CD4-positive, alpha-beta memory T cell (primary cell): ENCODE measurements around the gene RNF213. TPM values are rescaled to one million over a fixed set of nuclear protein-coding genes. Genes with fewer than 3 reads are reported as not detected.
A peak's percentile ranks its signal among the peaks of the same experiment; 100 is the strongest.

Source experiments
- CTCF ChIA-PET: fragments of 350-600 bp; sonication (Branson Sonifier 250); formaldehyde crosslinking; loops from one replicate; lab custom pipeline; 2021; ENCODE audit warnings: inconsistent platforms; ENCODE audit not compliant: partially characterized antibody; lab: Charles Lee
- POLR2A ChIA-PET: fragments of 350-600 bp; sonication (Branson Sonifier 250); formaldehyde crosslinking; loops from one replicate; lab custom pipeline; 2021; ENCODE audit not compliant: partially characterized antibody; lab: Charles Lee
- DNase-seq, 5 donors: peaks; one replicate each; pipeline versions ENCODE4 v3.0.0 to v3.0.0-alpha.2; 2020 to 2022; ENCODE audit warnings: mixed read lengths in 1 of 5
- H3K27ac ChIP-seq: one replicate; pipeline ENCODE4 v1.7.0; 2013; ENCODE audit warnings: low read depth, low read length
- H3K27me3 ChIP-seq: 2 replicates; pipeline ENCODE4 v1.7.0; 2013; ENCODE audit warnings: mild to moderate bottlenecking, low read length, moderate library complexity; ENCODE audit not compliant: insufficient read depth
- H3K36me3 ChIP-seq: 2 replicates; pipeline ENCODE4 v1.7.0; 2013; ENCODE audit warnings: mild to moderate bottlenecking, low read length, moderate library complexity; ENCODE audit not compliant: insufficient read depth
- H3K4me1 ChIP-seq: 2 replicates; pipeline ENCODE4 v1.7.0; 2013; ENCODE audit warnings: mild to moderate bottlenecking, low read length, moderate library complexity; ENCODE audit not compliant: insufficient read depth
- H3K4me3 ChIP-seq, 2 donors: one replicate each; pipeline ENCODE4 v1.7.0; 2013; ENCODE audit warnings: low read length in 2 of 2, mild to moderate bottlenecking in 1 of 2
- H3K9me3 ChIP-seq, 2 donors: one replicate each; pipeline ENCODE4 v1.7.0; 2013; ENCODE audit warnings: low read length in 2 of 2, control low read depth in 1 of 2; ENCODE audit not compliant: control insufficient read depth in 1 of 2
- H3K27ac Mint-ChIP-seq, 7 donors: one replicate each; pipeline ENCODE4 v1.8.0; 2020 to 2021; ENCODE audit warnings: mixed read lengths in 7 of 7, mild to moderate bottlenecking in 6 of 7, inconsistent platforms in 3 of 7, moderate library complexity in 3 of 7
- H3K27me3 Mint-ChIP-seq, 2 donors: one replicate each; pipeline ENCODE4 v1.8.0; 2020 to 2021; ENCODE audit warnings: mixed read lengths in 2 of 2
- H3K36me3 Mint-ChIP-seq, 2 donors: one replicate each; pipeline ENCODE4 v1.8.0; 2020 to 2021; ENCODE audit warnings: mixed read lengths in 2 of 2, inconsistent platforms in 1 of 2, mild to moderate bottlenecking in 1 of 2
- H3K4me1 Mint-ChIP-seq, 4 donors: one replicate each; pipeline ENCODE4 v1.8.0; 2020 to 2021; ENCODE audit warnings: mixed read lengths in 4 of 4, mild to moderate bottlenecking in 1 of 4
- H3K4me3 Mint-ChIP-seq, 8 donors: one replicate each; pipeline ENCODE4 v1.8.0; 2020 to 2021; ENCODE audit warnings: mixed read lengths in 8 of 8, mild to moderate bottlenecking in 7 of 8, moderate library complexity in 6 of 8, inconsistent platforms in 3 of 8
- H3K9me3 Mint-ChIP-seq, 8 donors: one replicate each; pipeline ENCODE4 v1.8.0; 2020 to 2021; ENCODE audit warnings: mixed read lengths in 8 of 8, mild to moderate bottlenecking in 5 of 8, inconsistent platforms in 3 of 8, moderate library complexity in 1 of 8
- intact Hi-C: fragments of 100-400 bp; cut with micrococcal nuclease; formaldehyde crosslinking; loops from one replicate; pipeline ENCODE4 v1.15.1; 2023
- polyA plus RNA-seq, 2 donors: library from polyadenylated mRNA; unstranded; fragments of 300-500 nt; fragmentation: Illumina TruSeq; gene quantifications; one replicate each; pipeline ENCODE4 v1.2.3, GENCODE V29; 2021
- total RNA-seq, 2 experiments: library from RNA; stranded (reverse); gene quantifications; one replicate each; pipeline ENCODE4 v1.2.3, GENCODE V29; 2021

RNF213 gene
- total and polyA plus RNA-seq, 4 experiments from 2014 or later, result 11.2 to 399 (median 217) TPM

GRCh38 chr17:80315517-80316182 is 55.0 kb downstream of the RNF213 start:
- intact Hi-C loops, result no loop called here
- H3K4me3 ChIP-seq, result no peak overlapping the region
- peaks cover 0 to 4% (median 0%) of the 10 kb centered on the region in 8 donors for H3K9me3 Mint-ChIP-seq
- POLR2A ChIA-PET, result no interaction called here
- no peak overlapping the region for H3K27ac ChIP-seq
- CTCF ChIA-PET, result no interaction called here
- H3K4me1 ChIP-seq, result no peaks in the 10 kb centered on the region
- H3K36me3 Mint-ChIP-seq, result peaks cover 54 to 60% of the 10 kb centered on the region in 2 donors
- H3K36me3 ChIP-seq, result peaks cover 79% of the 10 kb centered on the region
- H3K27me3 Mint-ChIP-seq, result no peaks in the 10 kb centered on the region
- no peak overlapping the region for H3K4me3 Mint-ChIP-seq
- no peak for DNase-seq
- H3K27me3 ChIP-seq, result no peaks in the 10 kb centered on the region
- H3K9me3 ChIP-seq, result no peaks in the 10 kb centered on the region
- no peak overlapping the region for H3K27ac Mint-ChIP-seq
- H3K4me1 Mint-ChIP-seq, result peaks cover 0 to 7% (median 2%) of the 10 kb centered on the region in 4 donors

DNA sequence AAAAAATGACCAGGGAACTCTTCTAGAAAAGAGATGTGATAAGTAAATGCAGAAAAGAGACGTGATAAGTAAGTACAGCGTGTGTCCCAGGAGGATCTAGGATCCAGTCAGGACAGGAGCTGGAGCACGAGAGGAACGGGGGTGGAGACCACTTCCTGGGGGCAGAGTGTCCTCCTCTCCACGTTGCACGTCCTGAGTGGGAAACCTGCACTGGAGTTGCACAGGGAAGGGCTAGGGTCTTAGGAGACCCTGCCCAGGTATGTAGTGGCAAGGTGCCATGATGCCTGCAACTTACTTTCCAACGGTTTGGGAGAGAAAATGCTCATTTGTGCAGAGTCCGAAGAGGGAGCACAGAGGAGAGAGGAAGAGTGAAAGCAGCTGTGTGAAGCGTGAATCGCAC is 55.8 kb downstream of the RNF213 start:
- Histone ChIP-seq H3K36me3 (peaks cover 79% of the 10 kb centered on the region), H3K4me1 (no peaks in the 10 kb centered on the region), H3K9me3 (no peaks in the 10 kb centered on the region), H3K27ac (no peak overlapping the region), H3K4me3 (no peak overlapping the region), H3K27me3 (no peaks in the 10 kb centered on the region)
- Mint-ChIP-seq H3K27ac (peak overlapping the region in 5 of 7 donors; percentile 29 to 82 (median 69)), H3K27me3 (no peaks in the 10 kb centered on the region), H3K4me3 (no peak overlapping the region), H3K9me3 (peaks cover 0 to 4% (median 0%) of the 10 kb centered on the region in 8 donors), H3K4me1 (peaks cover 0 to 7% (median 3%) of the 10 kb centered on the region in 4 donors), H3K36me3 (peaks cover 61 to 62% of the 10 kb centered on the region in 2 donors)
- ChIA-PET CTCF (no interaction called here), POLR2A (no interaction called here)
- intact Hi-C loops, result no loop called here
- DNase-seq, result no peak

DNA sequence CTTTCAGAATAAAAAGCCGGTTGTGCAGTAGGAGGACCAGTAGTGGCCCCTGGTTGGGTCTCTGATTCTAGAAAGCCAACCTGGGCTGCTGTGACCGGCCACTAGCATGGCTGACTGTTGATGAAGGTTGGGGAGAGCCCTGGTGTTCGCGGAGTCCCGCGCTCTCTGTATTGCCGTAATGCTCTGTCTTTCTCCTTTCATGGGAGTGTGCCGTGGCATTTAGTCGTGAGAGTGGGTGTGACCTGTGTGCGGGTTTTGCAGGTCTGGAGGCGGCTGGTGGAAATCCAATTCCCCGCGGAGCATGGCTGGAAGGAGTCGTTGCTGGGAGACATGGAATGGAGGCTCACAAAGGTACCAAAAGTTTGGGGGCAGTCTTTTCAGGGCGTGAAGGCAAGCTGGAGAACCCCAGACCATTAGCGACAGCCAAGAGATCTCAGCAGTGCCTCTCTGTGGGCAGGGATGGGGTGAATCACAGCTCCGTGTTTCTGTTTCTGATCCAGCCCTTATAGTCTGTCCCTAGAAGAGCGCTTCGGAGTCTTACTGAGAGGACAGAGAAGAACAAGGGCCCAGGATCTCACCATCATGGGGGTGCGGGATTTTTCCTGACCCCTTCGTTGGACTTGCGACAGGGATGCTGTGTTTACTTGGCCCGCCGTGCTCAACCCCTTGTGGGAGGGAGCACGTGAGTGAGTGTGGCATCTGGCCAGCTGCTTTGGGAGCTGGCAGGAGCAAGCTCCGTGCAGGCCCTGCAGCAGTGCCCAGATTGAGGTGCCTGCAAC is 56.5 kb downstream of the RNF213 start:
- ChIA-PET POLR2A (no interaction called here), CTCF (no interaction called here)
- Mint-ChIP-seq H3K36me3 (peaks cover 61 to 66% of the 10 kb centered on the region in 2 donors), H3K27me3 (no peaks in the 10 kb centered on the region), H3K4me1 (peaks cover 0 to 7% (median 3%) of the 10 kb centered on the region in 4 donors), H3K4me3 (no peak overlapping the region), H3K27ac (no peak overlapping the region), H3K9me3 (peaks cover 0 to 4% (median 0%) of the 10 kb centered on the region in 8 donors)
- Histone ChIP-seq H3K9me3 (no peaks in the 10 kb centered on the region), H3K27me3 (no peaks in the 10 kb centered on the region), H3K4me3 (no peak overlapping the region), H3K4me1 (no peaks in the 10 kb centered on the region), H3K27ac (no peak overlapping the region), H3K36me3 (peaks cover 75% of the 10 kb centered on the region)
- DNase-seq, result no peak
- intact Hi-C loops, result no loop called here

DNA sequence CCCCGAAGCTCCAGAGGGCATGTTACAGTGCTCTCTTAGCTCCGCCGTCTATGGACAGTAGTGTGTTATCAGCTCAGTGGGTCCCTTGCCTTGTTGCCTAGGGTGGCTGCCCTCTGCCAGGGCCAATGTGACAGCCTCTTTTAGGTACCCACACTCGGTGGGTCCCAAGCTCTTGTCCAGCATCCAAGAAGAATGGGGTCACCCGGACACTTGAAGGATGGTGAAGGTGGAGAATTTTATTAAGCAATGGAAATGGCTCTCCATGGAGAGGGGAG is 57.0 kb downstream of the RNF213 start:
- H3K27ac Mint-ChIP-seq, result peak overlapping the region in 1 of 7 donors; percentile 52
- Histone ChIP-seq H3K27ac (no peak overlapping the region), H3K4me1 (no peaks in the 10 kb centered on the region), H3K9me3 (no peaks in the 10 kb centered on the region), H3K4me3 (no peak overlapping the region), H3K27me3 (no peaks in the 10 kb centered on the region), H3K36me3 (peaks cover 75% of the 10 kb centered on the region)
- no peaks in the 10 kb centered on the region for H3K27me3 Mint-ChIP-seq
- intact Hi-C loops, result no loop called here
- ChIA-PET POLR2A (no interaction called here), CTCF (no interaction called here)
- peaks cover 0 to 7% (median 3%) of the 10 kb centered on the region in 4 donors for H3K4me1 Mint-ChIP-seq
- DNase-seq, result no peak
- peaks cover 0 to 8% (median under 1%) of the 10 kb centered on the region in 8 donors for H3K9me3 Mint-ChIP-seq
- peaks cover 66 to 69% of the 10 kb centered on the region in 2 donors for H3K36me3 Mint-ChIP-seq
- H3K4me3 Mint-ChIP-seq, result no peak overlapping the region

DNA sequence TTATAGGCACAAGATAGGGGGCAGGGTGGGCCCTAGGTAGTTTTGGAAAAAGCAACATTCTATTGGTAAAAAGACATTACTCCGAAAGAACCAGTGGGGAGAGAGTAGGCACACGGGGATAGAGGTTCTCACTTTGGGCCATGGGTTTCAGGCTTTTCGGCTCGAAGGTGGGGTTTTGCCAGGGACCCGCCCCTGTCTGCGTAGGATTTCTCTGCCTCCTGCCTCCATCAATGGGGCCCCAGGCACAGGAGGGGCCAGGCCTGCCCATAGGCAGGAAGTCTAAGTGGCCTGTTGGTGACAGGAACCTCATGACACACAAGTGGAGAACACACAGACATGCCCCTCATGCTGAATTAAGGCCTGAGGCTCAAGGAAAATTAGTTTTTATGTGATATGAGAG is 57.5 kb downstream of the RNF213 start:
- ChIA-PET CTCF (interaction anchor here (1.3 kb wide), 1 partner anchor 123 kb away, joined by 4 read pairs; no protein-coding TSS in a partner anchor), POLR2A (no interaction called here)
- Mint-ChIP-seq H3K9me3 (peaks cover 0 to 12% (median 1%) of the 10 kb centered on the region in 8 donors), H3K36me3 (peaks cover 70 to 72% of the 10 kb centered on the region in 2 donors), H3K4me3 (no peak overlapping the region), H3K27me3 (no peaks in the 10 kb centered on the region), H3K4me1 (peaks cover 0 to 9% (median 3%) of the 10 kb centered on the region in 4 donors), H3K27ac (no peak overlapping the region)
- no peak overlapping the region for H3K27ac ChIP-seq
- H3K4me1 ChIP-seq, result no peaks in the 10 kb centered on the region
- H3K9me3 ChIP-seq, result no peaks in the 10 kb centered on the region
- H3K4me3 ChIP-seq, result no peak overlapping the region
- intact Hi-C loops, result no loop called here
- no peaks in the 10 kb centered on the region for H3K27me3 ChIP-seq
- H3K36me3 ChIP-seq, result peaks cover 75% of the 10 kb centered on the region
- no peak for DNase-seq

- Mint-ChIP-seq H3K4me3 (no peak overlapping the region), H3K27ac (peak overlapping the region in 1 of 7 donors; percentile 42), H3K27me3 (no peaks in the 10 kb centered on the region), H3K9me3 (peaks cover 0 to 13% (median 1%) of the 10 kb centered on the region in 8 donors), H3K36me3 (peaks cover 78 to 82% of the 10 kb centered on the region in 2 donors), H3K4me1 (peaks cover 0 to 16% (median 4%) of the 10 kb centered on the region in 4 donors)
- Histone ChIP-seq H3K36me3 (peaks cover 77% of the 10 kb centered on the region), H3K9me3 (no peaks in the 10 kb centered on the region), H3K4me1 (no peaks in the 10 kb centered on the region), H3K4me3 (no peak overlapping the region), H3K27ac (no peak overlapping the region), H3K27me3 (no peaks in the 10 kb centered on the region)
- ChIA-PET CTCF (interaction anchor here (1.3 kb wide), 1 partner anchor 124 kb away, joined by 4 read pairs; no protein-coding TSS in a partner anchor), POLR2A (interaction anchor here (0.9 to 1.4 kb wide), 2 partner anchors 8 to 53 kb away, joined by 4 to 5 read pairs; no protein-coding TSS in a partner anchor)
- no peak for DNase-seq
- intact Hi-C loops, result no loop called here
Observed at GRCh38 chr17:80319262-80319998, 58.8 kb downstream of the RNF213 start.

DNA sequence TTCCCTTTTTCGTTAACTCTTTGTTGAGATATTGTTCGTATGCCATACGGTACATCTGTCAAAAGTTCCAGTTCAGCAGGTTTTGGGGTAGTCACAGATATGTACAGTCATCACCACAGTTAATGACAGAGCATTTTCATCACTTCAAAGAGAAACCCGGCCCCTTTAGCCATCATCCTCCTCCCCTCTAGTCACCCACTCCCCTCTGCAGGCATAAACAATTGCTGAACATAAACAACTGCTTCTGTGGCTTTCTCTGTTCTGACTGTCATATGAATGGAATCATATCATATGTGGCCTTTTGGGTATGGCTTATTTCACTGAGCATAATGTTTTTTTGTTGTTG is 59.3 kb downstream of the RNF213 start:
- Mint-ChIP-seq H3K27ac (peak overlapping the region in 1 of 7 donors; percentile 19), H3K4me3 (no peak overlapping the region), H3K36me3 (peaks cover 83 to 87% of the 10 kb centered on the region in 2 donors), H3K9me3 (peaks cover 0 to 13% (median 1%) of the 10 kb centered on the region in 8 donors), H3K4me1 (peaks cover 0 to 16% (median 4%) of the 10 kb centered on the region in 4 donors), H3K27me3 (no peaks in the 10 kb centered on the region)
- Histone ChIP-seq H3K36me3 (peaks cover 82% of the 10 kb centered on the region), H3K9me3 (no peaks in the 10 kb centered on the region), H3K4me1 (no peaks in the 10 kb centered on the region), H3K27ac (no peak overlapping the region), H3K27me3 (no peaks in the 10 kb centered on the region), H3K4me3 (no peak overlapping the region)
- CTCF ChIA-PET, result no interaction called here
- no peak for DNase-seq
- intact Hi-C loops, result no loop called here
- POLR2A ChIA-PET, result interaction anchor here (0.9 to 1.4 kb wide), 2 partner anchors 8 to 54 kb away, joined by 4 to 5 read pairs; no protein-coding TSS in a partner anchor
